Activated naive CD4-positive, alpha-beta T cell treated with anti-CD3 and anti-CD28 coated beads, Interleukin-2, amount 50 U/mL, for 24 hours (primary cell): ENCODE data around the gene MDN1.

Experiments
- H3K27ac Mint-ChIP-seq: one replicate; pipeline ENCODE4 v1.8.0; 2021; ENCODE audit warnings: mild to moderate bottlenecking, mixed read lengths
- H3K27me3 Mint-ChIP-seq: one replicate; pipeline ENCODE4 v1.8.0; 2021; ENCODE audit warnings: mixed read lengths
- H3K36me3 Mint-ChIP-seq: one replicate; pipeline ENCODE4 v1.8.0; 2021; ENCODE audit warnings: mixed read lengths
- H3K4me1 Mint-ChIP-seq: one replicate; pipeline ENCODE4 v1.8.0; 2021; ENCODE audit warnings: mixed read lengths
- H3K4me3 Mint-ChIP-seq: one replicate; pipeline ENCODE4 v1.8.0; 2021; ENCODE audit warnings: mild to moderate bottlenecking, mixed read lengths
- H3K9me3 Mint-ChIP-seq: one replicate; pipeline ENCODE4 v1.8.0; 2021; ENCODE audit warnings: mixed read lengths

The MDN1 gene

GRCh38 chr6:89599727-89600126 lies 219.9 kb downstream of the MDN1 start:
- peaks cover 15% of the 10 kb centered on the region for H3K4me1 Mint-ChIP-seq

DNA sequence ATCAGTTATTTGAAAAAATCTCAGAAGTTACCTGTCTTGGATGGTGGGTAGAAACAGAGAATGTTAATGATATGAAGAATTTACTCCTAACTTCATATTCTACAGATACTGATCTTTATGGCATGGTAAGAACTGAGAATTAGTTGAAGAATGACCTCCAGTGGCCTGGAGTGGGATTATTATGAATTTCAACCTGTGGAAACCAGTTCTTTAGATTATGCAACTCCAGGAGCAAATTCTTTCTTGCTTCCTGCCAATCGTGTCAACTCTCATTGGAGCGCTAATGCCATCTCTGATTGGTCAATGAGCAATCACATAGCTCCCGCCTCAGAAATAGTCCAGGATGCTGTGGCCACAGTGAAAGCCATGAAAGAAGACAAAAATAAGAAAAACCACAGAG lies 221.6 kb downstream of the MDN1 start:
- no peaks in the 10 kb centered on the region for H3K27me3 Mint-ChIP-seq
- H3K36me3 Mint-ChIP-seq, result no peaks in the 10 kb centered on the region
- no peak overlapping the region for H3K27ac Mint-ChIP-seq
- no peaks in the 10 kb centered on the region for H3K9me3 Mint-ChIP-seq
- no peak overlapping the region for H3K4me3 Mint-ChIP-seq
- peaks cover 15% of the 10 kb centered on the region for H3K4me1 Mint-ChIP-seq

More at GRCh38 chr6:89599727-89600126, 219.9 kb downstream of the MDN1 start:
- Mint-ChIP-seq H3K27ac (no peak overlapping the region), H3K4me3 (no peak overlapping the region), H3K36me3 (no peaks in the 10 kb centered on the region), H3K9me3 (no peaks in the 10 kb centered on the region), H3K27me3 (no peaks in the 10 kb centered on the region)

- no peak overlapping the region for H3K4me3 Mint-ChIP-seq
- no peaks in the 10 kb centered on the region for H3K27me3 Mint-ChIP-seq
Observed at GRCh38 chr6:89597372-89597771, 222.2 kb downstream of the MDN1 start.

DNA sequence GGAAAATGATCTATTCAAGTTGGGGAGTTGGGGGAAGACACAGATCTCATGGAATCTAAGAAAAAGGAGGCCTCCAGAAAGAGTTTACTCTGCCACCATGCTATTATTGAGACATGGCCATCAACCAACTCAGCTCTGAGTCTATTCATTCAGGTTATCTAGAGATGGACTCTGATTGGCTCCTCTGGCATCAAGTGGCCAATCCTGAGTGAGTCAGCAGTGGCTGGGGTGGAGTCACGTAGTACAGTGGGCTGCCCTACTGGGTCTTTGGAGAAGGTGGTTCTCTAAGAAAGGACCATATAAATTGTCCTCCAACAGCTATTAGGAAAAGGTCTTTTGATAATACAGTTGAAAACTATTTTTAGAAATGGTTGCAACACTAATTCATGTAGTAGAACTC lies 223.1 kb downstream of the MDN1 start:
- Mint-ChIP-seq H3K9me3 (no peaks in the 10 kb centered on the region), H3K27me3 (no peaks in the 10 kb centered on the region), H3K36me3 (no peaks in the 10 kb centered on the region), H3K27ac (no peak overlapping the region), H3K4me1 (peaks cover 15% of the 10 kb centered on the region), H3K4me3 (no peak overlapping the region)

More at GRCh38 chr6:89597372-89597771, 222.2 kb downstream of the MDN1 start:
- Mint-ChIP-seq H3K4me1 (peaks cover 15% of the 10 kb centered on the region), H3K9me3 (no peaks in the 10 kb centered on the region), H3K36me3 (no peaks in the 10 kb centered on the region), H3K27ac (no peak overlapping the region)

DNA sequence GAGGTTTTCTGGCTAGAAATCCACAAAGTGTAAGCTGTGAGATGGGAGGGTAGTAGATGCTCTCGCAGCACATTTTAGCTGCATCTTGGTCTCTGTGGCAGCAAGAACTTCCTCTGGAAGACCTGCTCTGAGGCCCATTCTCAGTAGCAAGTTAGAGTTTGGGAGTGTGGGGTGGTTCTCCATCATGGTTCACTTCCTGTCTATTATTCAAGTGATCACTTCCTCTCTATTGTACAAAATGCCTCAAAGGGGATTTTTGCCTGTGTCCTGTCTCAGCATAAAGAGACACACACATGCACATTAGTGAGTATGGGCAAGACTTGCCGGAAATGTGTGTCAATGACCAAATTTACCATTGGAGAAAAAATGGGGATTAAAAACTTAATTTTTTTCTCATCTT lies 223.5 kb downstream of the MDN1 start:
- H3K27me3 Mint-ChIP-seq, result no peaks in the 10 kb centered on the region
- H3K4me3 Mint-ChIP-seq, result no peak overlapping the region
- peak overlapping the region; percentile 78 for H3K27ac Mint-ChIP-seq
- H3K36me3 Mint-ChIP-seq, result no peaks in the 10 kb centered on the region
- peaks cover 15% of the 10 kb centered on the region for H3K4me1 Mint-ChIP-seq
- H3K9me3 Mint-ChIP-seq, result no peaks in the 10 kb centered on the region
